Right ventricle myocardium superior (tissue), 1 donor: ENCODE data around the gene SMARCC1. TPM values are rescaled to one million over a fixed set of nuclear protein-coding genes. Genes with fewer than 3 reads are reported as not detected.
"Not testable (repeated sequence)": the region's sequence is repeated elsewhere in the genome, so short reads cannot be mapped to it uniquely, and the experiment has no call there.

Source experiments
- ATAC-seq: fragments of 200-7000 bp; cut with Tn5 transposase; one replicate; pipeline ENCODE4 v1.9.1; 2020; ENCODE audit warnings: mild to moderate bottlenecking; ENCODE audit not compliant: poor library complexity
- DNase-seq: peaks from one replicate; pipeline ENCODE4 v3.0.0-alpha.2; 2020
- intact Hi-C: fragments of 100-400 bp; cut with DNase I; formaldehyde crosslinking; loops from one replicate; pipeline ENCODE4 v1.11.2; 2022
- total RNA-seq: library from RNA; stranded (reverse); fragmentation: NEBNext Ultra II Directional; extraction: Animal tissue kit (Norgen Biotek cat#: 25700); gene quantifications from one replicate; pipeline ENCODE4 v1.2.1, GENCODE V29; 2021
- donor health status: DM: no; HTN: yes; CAD: no; lungs with severe emphysema.

The SMARCC1 gene
- total RNA-seq, 1 donor from 2014 or later: 20.8 TPM

- intact Hi-C loops: no loop called here
- peak; percentile 81 for DNase-seq
Observed at GRCh38 chr3:47780741-47781684, 680 bp downstream of the SMARCC1 start.

GRCh38 chr3:47778746-47779145 is 2.9 kb downstream of the SMARCC1 start:
- intact Hi-C loops: no loop called here
- ATAC-seq (no peak), DNase-seq (no peak)

More at GRCh38 chr3:47780741-47781684, 680 bp downstream of the SMARCC1 start:
- ATAC-seq: peak; percentile 64

- intact Hi-C loops: no loop called here
- ATAC-seq: no peak
- no peak for DNase-seq
Observed at GRCh38 chr3:47772788-47773187, 8.9 kb downstream of the SMARCC1 start.

- no peak for ATAC-seq
- intact Hi-C loops: no loop called here
- no peak for DNase-seq
Observed at GRCh38 chr3:47772047-47772446, 9.6 kb downstream of the SMARCC1 start.

DNA sequence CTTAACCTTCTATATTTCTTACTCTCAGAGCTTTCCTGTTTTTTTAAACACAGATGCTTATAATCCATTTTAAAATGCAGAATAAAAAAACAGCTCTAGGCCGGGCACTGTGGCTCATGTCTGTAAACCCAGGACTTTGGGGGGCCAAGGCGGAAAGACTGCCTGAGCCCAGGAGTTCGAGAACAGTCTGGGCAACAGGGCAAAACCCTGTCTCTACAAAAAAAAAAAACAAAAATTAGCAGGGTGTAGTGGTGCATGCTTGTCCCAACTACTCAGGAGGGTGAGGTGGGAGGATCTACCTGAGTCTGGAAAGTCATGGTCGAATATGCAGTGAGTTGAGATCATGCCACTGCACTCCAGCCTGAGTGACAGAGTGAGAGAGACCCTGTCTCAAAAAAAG is 15.5 kb downstream of the SMARCC1 start:
- no peak for DNase-seq
- no peak for ATAC-seq
- intact Hi-C loops: no loop called here

GRCh38 chr3:47762233-47762632 is 19.5 kb downstream of the SMARCC1 start:
- peak; percentile 46 for ATAC-seq
- intact Hi-C loops: no loop called here
- no peak for DNase-seq

DNA sequence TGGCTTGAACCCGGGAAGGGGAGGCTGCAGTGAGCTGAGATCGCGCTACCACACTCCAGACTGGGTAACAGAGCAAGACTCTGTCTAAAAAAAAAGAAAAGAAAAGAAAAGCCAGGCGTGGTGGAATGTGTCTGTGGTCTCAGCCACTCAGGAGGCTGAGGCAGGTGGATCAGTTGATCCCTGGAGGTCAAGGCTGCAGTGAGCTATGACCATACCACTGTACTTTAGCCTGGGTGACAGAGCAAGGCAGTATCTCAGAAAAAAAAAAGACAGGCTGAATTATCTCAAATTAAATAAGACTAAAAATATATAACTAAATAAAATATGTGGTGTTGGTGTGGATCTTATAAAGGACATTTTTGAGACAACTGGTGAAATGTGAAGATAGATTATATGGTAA is 20.6 kb downstream of the SMARCC1 start:
- no peak for DNase-seq
- ATAC-seq: no peak
- intact Hi-C loops: no loop called here

DNA sequence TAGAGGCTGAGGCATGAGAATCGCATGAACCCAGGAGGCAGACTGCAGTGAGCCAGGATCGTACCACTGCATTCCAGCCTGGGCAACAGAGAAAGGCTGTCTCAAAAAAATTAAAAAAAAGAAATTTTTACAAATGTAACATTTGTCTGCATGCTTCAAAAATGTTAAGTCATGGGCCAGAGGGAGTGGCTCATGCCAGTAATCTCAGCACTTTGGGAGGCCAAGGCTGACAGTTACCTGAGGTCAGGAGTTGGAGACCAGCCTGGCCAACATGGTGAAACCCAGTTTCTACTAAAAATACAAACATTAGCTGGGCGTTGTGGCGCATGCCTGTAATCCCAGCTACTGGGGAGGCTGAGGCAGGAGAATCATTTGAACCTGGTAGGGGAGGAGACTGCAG is 21.5 kb downstream of the SMARCC1 start:
- ATAC-seq, DNase-seq, intact Hi-C loops: not testable (repeated sequence)

DNA sequence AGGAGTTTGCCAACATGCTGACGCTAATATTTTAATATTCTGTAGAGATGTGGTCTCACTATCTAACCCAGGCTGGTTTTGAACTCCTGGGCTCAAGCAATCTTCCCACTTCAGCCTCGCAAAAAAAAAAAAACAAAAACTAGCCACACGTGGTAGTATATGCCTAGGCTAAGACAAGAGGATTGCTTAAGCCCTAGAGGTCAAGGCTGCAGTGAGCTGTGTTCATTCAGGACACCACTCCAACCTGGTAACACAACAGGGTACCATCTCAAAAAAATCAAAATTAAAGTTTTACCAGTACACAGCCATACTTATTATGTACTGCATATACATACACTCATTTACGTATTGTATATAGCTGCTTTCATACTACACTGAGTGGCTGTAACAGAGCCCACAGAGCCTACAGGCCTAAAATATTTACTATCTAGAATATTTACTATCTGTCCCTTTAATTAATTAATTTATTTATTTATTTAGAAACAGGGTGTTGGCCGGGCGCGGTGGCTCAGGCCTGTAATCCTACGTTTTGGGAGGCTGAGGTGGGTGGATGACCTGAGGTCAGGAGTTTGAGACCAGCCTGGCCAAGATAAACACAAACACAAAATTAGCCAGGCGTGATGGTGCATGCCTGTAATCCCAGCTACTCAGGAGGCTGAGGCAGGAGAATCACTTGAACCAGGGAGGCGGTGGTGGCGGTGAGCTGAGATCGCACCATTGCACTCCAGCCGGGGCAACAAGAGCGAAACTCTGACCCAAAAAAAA is 23.2 kb downstream of the SMARCC1 start:
- no peak for ATAC-seq
- intact Hi-C loops: no loop called here
- DNase-seq: no peak

DNA sequence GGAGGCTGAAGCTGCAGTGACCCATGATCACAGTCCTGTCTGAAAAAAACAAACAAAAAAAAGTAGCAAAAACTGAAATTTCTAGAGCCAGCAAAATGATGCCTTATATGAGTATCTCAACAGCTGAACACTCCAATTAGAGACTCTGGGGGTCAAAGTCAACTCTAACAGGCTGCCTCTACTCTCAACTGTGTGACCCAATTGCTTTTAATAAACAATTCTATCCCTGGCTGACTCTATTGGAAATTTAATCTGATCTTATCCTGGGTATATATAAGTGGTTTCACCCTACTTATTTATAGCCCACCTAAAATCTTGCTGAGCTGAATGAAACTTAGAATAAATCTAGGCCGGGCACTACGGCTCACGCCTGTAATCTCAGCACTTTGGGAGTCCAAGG is 29.0 kb downstream of the SMARCC1 start:
- ATAC-seq (no peak), DNase-seq (no peak)
- intact Hi-C loops: no loop called here

DNA sequence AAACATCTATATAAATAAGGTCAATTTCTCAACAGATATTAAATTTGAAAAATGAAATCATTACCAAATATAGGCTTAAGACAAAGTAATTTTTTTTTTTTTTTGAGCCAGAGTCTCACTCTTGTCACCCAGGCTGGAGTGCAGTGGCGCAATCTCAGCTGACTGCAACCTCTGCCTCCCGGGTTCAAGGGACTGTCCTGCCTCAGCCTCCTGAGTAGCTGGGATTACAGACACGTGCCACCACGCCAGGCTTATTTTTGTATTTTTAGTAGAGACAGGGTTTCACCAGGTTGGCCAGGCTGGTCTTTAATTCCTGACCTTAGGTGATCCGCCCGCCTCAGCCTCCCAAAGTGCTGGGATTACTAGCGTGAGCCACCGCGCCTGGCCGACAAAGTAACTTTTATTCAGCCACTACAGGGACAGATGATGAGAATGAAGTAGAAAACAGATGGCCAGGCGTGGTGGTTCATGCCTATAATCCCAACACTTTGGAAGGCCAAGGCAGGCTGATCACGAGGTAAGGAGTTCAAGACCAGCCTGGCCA is 30.8 kb downstream of the SMARCC1 start:
- intact Hi-C loops, ATAC-seq, DNase-seq: not testable (repeated sequence)

GRCh38 chr3:47747558-47747957 is 34.1 kb downstream of the SMARCC1 start:
- intact Hi-C loops: no loop called here
- DNase-seq: no peak
- no peak for ATAC-seq

DNA sequence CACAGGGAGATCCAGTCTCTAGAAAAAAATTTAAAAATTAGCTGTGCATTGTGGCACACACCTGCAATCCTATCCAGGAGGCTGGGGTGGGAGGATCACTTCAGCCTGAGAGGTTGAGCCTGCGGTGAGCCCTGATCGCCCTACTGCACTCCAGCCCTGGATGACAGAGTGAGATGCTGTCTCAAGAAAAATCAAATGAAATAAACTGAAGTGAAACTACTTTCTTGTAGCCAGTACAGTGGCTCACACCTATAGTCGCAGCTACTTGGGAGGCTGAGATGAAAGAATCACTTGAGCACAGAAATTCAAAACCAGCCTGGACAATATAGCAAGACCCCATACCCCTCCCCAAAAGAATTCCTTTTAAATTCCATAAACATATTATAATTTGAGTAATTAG is 35.4 kb downstream of the SMARCC1 start:
- intact Hi-C loops: no loop called here
- no peak for ATAC-seq
- no peak for DNase-seq

DNA sequence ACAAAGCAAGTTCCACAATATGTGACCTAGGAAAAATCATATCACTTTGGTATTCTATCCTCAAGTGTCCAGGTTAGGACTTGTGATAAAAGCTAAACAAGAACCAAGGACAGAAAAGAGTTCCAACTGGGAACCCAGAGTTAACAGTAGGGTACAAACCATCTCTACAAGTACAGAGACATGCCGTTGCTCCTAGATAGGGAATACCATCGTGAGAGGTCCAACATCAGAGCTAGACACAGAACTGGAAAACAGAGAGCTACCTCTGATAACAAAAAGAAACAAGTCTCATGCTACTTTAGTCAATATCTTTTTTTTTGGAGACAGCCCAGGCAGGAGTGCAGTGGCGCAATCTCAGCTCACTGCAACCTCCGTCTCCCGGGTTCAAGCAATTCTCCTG is 37.8 kb downstream of the SMARCC1 start:
- intact Hi-C loops: no loop called here
- ATAC-seq (no peak), DNase-seq (no peak)

- ATAC-seq: not testable (repeated sequence)
Observed at GRCh38 chr3:47743352-47743751, 38.3 kb downstream of the SMARCC1 start.

GRCh38 chr3:47741925-47742324 is 39.8 kb downstream of the SMARCC1 start:
- intact Hi-C loops: no loop called here
- ATAC-seq (no peak), DNase-seq (no peak)

More at GRCh38 chr3:47743352-47743751, 38.3 kb downstream of the SMARCC1 start:
- DNase-seq, intact Hi-C loops: not testable (repeated sequence)

DNA sequence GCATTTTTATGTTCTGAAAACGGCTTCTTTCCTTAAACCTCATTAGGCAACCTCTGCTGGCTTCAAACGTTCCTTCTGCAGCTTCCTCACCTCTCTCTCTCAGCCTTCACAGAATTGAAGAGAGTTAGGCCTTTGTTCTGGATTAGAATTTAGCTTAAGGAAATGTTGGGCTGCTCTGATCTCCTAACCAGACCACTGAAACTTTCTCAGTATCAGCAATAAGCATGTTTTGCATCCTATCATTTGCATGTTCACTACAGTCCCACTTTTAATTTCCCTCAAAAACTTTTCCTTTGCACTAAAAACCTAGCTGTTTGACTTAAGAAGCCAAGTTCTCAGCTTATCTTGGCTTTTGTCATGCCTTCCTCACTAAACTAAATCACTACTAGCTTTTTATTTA is 49.5 kb downstream of the SMARCC1 start:
- ATAC-seq (no peak), DNase-seq (no peak)
- intact Hi-C loops: no loop called here

DNA sequence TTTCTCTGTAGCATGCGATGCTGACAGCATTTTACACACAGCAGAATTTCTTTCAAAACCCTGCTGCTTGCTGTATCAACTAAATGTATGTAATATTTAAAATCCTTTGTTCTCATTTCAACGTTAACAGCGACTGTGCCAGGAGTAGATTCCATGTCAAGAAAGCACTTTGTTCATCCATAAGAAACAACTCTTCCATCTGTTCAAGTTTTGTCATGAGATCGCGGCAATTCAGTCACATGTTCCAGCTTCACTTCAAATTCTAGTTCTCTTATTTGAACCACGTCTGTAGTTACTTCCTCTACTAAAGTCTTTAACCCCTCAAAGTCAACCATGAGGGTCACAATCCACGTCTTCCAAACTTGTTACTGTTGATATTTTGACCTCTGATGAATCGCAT is 50.6 kb downstream of the SMARCC1 start:
- ATAC-seq (no peak), DNase-seq (no peak)
- intact Hi-C loops: no loop called here

DNA sequence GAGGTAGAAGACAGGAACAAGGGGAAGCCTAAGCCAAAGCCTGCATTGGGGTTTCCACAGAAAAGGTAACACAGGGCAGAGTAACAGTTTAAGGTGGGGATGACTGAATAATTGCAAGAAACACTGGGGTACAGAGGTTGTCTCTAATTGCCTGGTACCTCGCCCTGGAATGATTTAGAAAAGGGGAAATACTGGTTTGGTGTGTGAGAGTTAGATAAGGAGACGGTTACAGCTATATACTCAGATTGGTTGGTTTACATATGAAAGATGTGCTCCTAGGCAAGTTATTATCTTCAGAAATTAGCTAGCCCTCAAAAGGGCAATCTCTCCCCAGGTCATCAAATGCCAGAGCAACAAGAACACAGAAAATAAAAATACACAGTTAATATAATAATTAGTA is 58.8 kb downstream of the SMARCC1 start:
- no peak for ATAC-seq
- DNase-seq: no peak
- intact Hi-C loops: no loop called here
